GM12878 (cell line): ENCODE data around the gene SPG7. TPM values are rescaled to one million over a fixed set of nuclear protein-coding genes. Genes with fewer than 3 reads are reported as not detected.

Source experiments
- ATAC-seq: fragments of 200-7000 bp; cut with Tn5 transposase; 3 replicates; pipeline ENCODE4 v1.9.1; 2020; ENCODE audit warnings: mild to moderate bottlenecking, moderate library complexity
- BruUV-seq: library from RNA; stranded (reverse); fragments of 400-500 nt; replicated peaks from 2 replicates; lab custom pipeline; 2021; lab: Mats Ljungman, UMichigan
- CTCF ChIA-PET: fragments of 300-600 bp; sonication (Branson Sonifier 250); formaldehyde crosslinking; extraction: SDS; loops from one replicate; lab custom pipeline; 2021; ENCODE audit warnings: inconsistent platforms; lab: Yijun Ruan, JAX
- POLR2A ChIA-PET: fragments of 350-600 bp; formaldehyde crosslinking; extraction: SDS; loops from one replicate; lab custom pipeline; 2021; ENCODE audit warnings: inconsistent platforms; lab: Charles Lee
- RAD21 ChIA-PET: fragments of 300-600 bp; sonication (Branson Sonifier 250); formaldehyde crosslinking; loops from one replicate; lab custom pipeline; 2023; ENCODE audit warnings: antibody characterized with exemption; ENCODE audit not compliant: unreplicated experiment; lab: Charles Lee
- SMC1A ChIA-PET: fragments of 300-600 bp; sonication (Branson Sonifier 250); formaldehyde crosslinking; loops from one replicate; lab custom pipeline; 2023; ENCODE audit not compliant: unreplicated experiment, uncharacterized antibody; lab: Charles Lee
- DNase-seq: peaks from one replicate; pipeline ENCODE4 v3.0.0-alpha.2; 2011; ENCODE audit warnings: low read depth, low spot score
- FAIRE-seq: peaks from 3 replicates; lab custom pipeline; 2011; peaks lifted over from hg19 to GRCh38; lab: Jason Lieb, UNC
- H2AFZ ChIP-seq: 2 replicates; pipeline ENCODE4 v1.6.0; 2011; ENCODE audit warnings: low read depth, low read length, control low read depth; ENCODE audit not compliant: control insufficient read depth
- H3K27ac ChIP-seq: 2 replicates; pipeline ENCODE4 v1.5.1; 2011; ENCODE audit warnings: control low read depth; ENCODE audit not compliant: control insufficient read depth, insufficient read depth
- H3K27me3 ChIP-seq, 2 experiments: replicated peaks in 1 of 2; 2 replicates each; pipeline versions ENCODE4 v1.6.0 to v1.6.1; 2011; ENCODE audit warnings: low read length in 1 of 2; ENCODE audit not compliant: control insufficient read depth in 2 of 2, insufficient read depth in 2 of 2
- H3K36me3 ChIP-seq, 2 experiments: 2 replicates each; pipeline ENCODE4 v1.5.1; 2011; ENCODE audit warnings: low read length in 1 of 2; ENCODE audit not compliant: control insufficient read depth in 2 of 2, insufficient read depth in 2 of 2
- H3K4me1 ChIP-seq: 2 replicates; pipeline ENCODE4 v1.6.1; 2011; ENCODE audit warnings: mild to moderate bottlenecking, low read length, moderate library complexity, mixed read lengths; ENCODE audit not compliant: control insufficient read depth, insufficient read depth
- H3K4me2 ChIP-seq: 2 replicates; pipeline ENCODE4 v1.6.0; 2011; ENCODE audit warnings: control low read depth; ENCODE audit not compliant: control insufficient read depth, insufficient read depth
- H3K4me3 ChIP-seq: fragments of 200-600 bp; sonication (generic); 2 replicates; pipeline ENCODE4 v1.5.1; 2016
- H3K79me2 ChIP-seq: 2 replicates; pipeline ENCODE4 v1.6.0; 2011; ENCODE audit warnings: low read length; ENCODE audit not compliant: control insufficient read depth, insufficient read depth
- H3K9ac ChIP-seq: 2 replicates; pipeline ENCODE4 v1.8.0; 2011; ENCODE audit warnings: low read length, control low read depth, mixed read lengths; ENCODE audit not compliant: control insufficient read depth, insufficient read depth
- H3K9me3 ChIP-seq: replicated peaks from 3 replicates; pipeline ENCODE4 v1.5.1; 2011; ENCODE audit warnings: mild to moderate bottlenecking, low read length; ENCODE audit not compliant: control insufficient read depth, insufficient read depth
- H4K20me1 ChIP-seq: 2 replicates; pipeline ENCODE4 v1.6.0; 2011; ENCODE audit not compliant: control insufficient read depth, insufficient read depth
- EED ChIP-seq: sonication (generic); IDR thresholded peaks from 2 replicates; pipeline ENCODE4 v1.6.1; 2016; ENCODE audit warnings: antibody characterized with exemption, low read depth
- ETV6 ChIP-seq, 2 experiments: fragments of 450-650 bp in 1 of 2; IDR thresholded peaks in 1 of 2; conservative IDR thresholded peaks in 1 of 2; 2 replicates each; pipeline ENCODE4 v1.6.1; 2014; ENCODE audit warnings: antibody characterized with exemption in 1 of 2, borderline replicate concordance in 1 of 2, low read depth in 1 of 2, mild to moderate bottlenecking in 1 of 2, moderate library complexity in 1 of 2
- EZH2 ChIP-seq: IDR thresholded peaks from 2 replicates; pipeline ENCODE4 v1.6.1; 2012; ENCODE audit warnings: low read depth, mild to moderate bottlenecking, control low read depth, inconsistent platforms, low read length, borderline replicate concordance; ENCODE audit not compliant: control insufficient read depth
- HDAC6 ChIP-seq: fragments of 200-600 bp; sonication (generic); IDR thresholded peaks from one replicate; pipeline ENCODE4 v1.8.0; 2017; ENCODE audit warnings: antibody characterized with exemption; ENCODE audit not compliant: unreplicated experiment
- NBN ChIP-seq: fragments of 450-650 bp; IDR thresholded peaks from 2 replicates; pipeline ENCODE4 v1.6.1; 2016
- NR2C2 ChIP-seq: IDR thresholded peaks from 2 replicates; pipeline ENCODE4 v1.6.1; 2011; ENCODE audit warnings: borderline replicate concordance, low read depth; ENCODE audit not compliant: control insufficient read depth, insufficient read length
- POLR2AphosphoS5 ChIP-seq: IDR thresholded peaks from 2 replicates; pipeline ENCODE4 v1.6.1; 2011; ENCODE audit warnings: mild to moderate bottlenecking, low read length, inconsistent platforms
- RCOR1 ChIP-seq: conservative IDR thresholded peaks from 2 replicates; pipeline ENCODE4 v1.6.1; 2012; ENCODE audit warnings: low read depth, low read length, improper control_type of control experiment
- SREBF1 ChIP-seq: IDR thresholded peaks from 2 replicates; pipeline ENCODE4 v1.6.1; 2012; ENCODE audit warnings: mild to moderate bottlenecking, low read length
- SUZ12 ChIP-seq: fragments of 200-600 bp; sonication (generic); IDR thresholded peaks from one replicate; pipeline ENCODE4 v1.6.1; 2018; ENCODE audit warnings: antibody characterized with exemption, mild to moderate bottlenecking; ENCODE audit not compliant: unreplicated experiment
- TARDBP ChIP-seq: IDR thresholded peaks from 2 replicates; pipeline ENCODE4 v1.6.1; 2016; ENCODE audit warnings: borderline replicate concordance
- ZZZ3 ChIP-seq: IDR thresholded peaks from 2 replicates; pipeline ENCODE4 v1.6.1; 2011; ENCODE audit warnings: low read depth; ENCODE audit not compliant: control insufficient read depth, insufficient read length
- WGBS: methylation state at CpG from one replicate; pipeline ENCODE4 v1.1.6; 2016; ENCODE audit warnings: low lambda C conversion rate; ENCODE audit not compliant: insufficient replicate concordance, insufficient coverage; ENCODE audit errors: missing lambda C conversion rate; 5-methylcytosine and 5-hydroxymethylcytosine counted together
- in situ Hi-C: fragments of 300-500 bp; cut with MboI; formaldehyde crosslinking; loops from 9 replicates; pipeline ENCODE4 v1.14.3; 2018; ENCODE audit warnings: mixed read lengths
- intact Hi-C: fragments of 100-400 bp; cut with micrococcal nuclease; formaldehyde crosslinking; loops from one replicate; pipeline ENCODE4 v1.14.2; 2022; ENCODE audit not compliant: unreplicated experiment
- polyA plus RNA-seq, 11 experiments: library from polyadenylated mRNA; depleted of rRNA in 4 of 11; unstranded in 6 of 11; stranded (reverse) in 5 of 11; fragments of >200 nt; fragmentation: Nextera tagmentation in 4 of 11; fragmentation: Illumina TruSeq in 1 of 11; extraction: Ambion mirVana in 4 of 11; extraction: Trizol in 1 of 11; gene quantifications; 1 replicate in 1 of 11; 2 replicates in 10 of 11; pipeline versions ENCODE4 v1.2.1 to v1.2.3, GENCODE V29; 2011 to 2016; ENCODE audit warnings: inconsistent platforms in 2 of 11, missing spikeins in 2 of 11, low read depth in 1 of 11
- total RNA-seq, 4 experiments: library from RNA; depleted of rRNA in 3 of 4; stranded (reverse); fragments of >200 nt in 3 of 4; fragmentation: Illumina TruSeq in 1 of 4; extraction: Trizol in 1 of 4; gene quantifications; 2 replicates each; pipeline versions ENCODE4 v1.2.1 to v1.2.3, GENCODE V29; 2013 to 2021
- TF ChIP-seq, protein P1 (sequence below): fragments of 450-650 bp; IDR thresholded peaks from 2 replicates; pipeline ENCODE4 v1.6.1; 2014; ENCODE audit warnings: mild to moderate bottlenecking
- TF ChIP-seq, protein P2 (sequence below): IDR thresholded peaks from 2 replicates; pipeline ENCODE4 v1.6.1; 2012; ENCODE audit warnings: low read length, inconsistent platforms

The SPG7 gene
- total and polyA plus RNA-seq, 10 of the 15 experiments (the other 5 are each of a cell fraction or from before 2014, with no cell fraction given), result 5.9 to 75.9 (median 52.5) TPM

DNA sequence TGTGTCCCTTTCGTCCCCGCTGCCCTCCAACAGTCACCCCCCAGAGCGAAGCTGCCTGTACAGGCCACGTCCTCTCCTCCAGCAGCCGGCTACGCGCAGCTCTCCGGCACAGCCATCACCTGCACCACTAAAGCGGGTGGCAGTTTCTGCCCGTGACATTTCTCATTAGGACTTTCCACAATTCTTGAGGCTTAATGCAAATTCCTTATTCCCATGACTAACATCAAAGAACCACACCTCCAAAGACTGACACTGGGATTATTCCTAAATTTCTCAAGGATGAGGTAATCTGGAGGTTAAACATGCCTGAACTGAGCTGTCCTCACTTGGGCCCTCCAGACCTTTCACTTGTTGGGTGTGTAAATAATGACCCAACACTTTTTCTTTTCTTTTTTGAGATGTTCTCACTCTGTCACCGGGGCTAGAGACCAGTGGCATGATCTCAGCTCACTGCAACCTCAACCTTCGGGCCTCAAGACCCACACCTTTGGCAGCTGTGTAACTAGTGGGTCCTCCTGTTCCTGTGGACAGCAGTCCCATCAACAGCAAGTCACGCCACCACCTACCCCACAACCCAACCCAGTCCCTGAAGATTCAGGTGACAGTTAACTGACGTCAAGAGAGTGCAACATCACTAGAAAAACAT is 29.5 kb upstream of the SPG7 start (continued):
- 0 out of 2 replicates have a peak, but pooled peaks have one; percentile 49 for TF ChIP-seq POLR2AphosphoS5

DNA sequence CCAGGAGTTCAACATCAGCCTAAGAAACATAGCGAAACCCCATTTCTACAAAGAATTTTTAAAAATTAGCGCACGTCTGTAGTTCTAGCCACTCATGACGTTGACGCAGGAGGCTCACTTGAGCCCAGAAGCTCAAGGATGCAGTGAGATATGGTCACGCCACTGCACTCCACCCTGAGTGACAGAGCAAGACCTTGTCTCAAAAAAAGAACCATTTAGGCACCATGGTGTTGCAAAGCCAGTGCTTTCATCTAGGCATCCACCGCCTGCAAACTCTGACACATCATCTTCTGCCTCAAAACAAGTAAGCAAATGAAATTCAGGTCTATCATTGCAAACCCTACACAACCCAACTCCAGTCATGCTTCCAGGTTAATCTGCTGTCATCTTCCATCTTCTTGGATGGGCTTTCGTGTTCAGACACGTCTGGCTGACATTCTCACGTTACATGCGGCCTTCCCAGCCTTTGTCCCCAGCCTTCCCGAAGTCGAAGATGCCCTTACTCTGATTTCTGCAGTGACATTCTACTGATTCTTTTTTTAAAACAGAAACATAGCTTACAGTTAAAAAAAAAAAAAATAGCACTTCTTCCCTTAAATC is 26.7 kb upstream of the SPG7 start:
- WGBS, result 97% methylated on average over 13 of the region's 13 CpGs
- DNase-seq (no peak), FAIRE-seq (no peak), ATAC-seq (no peak)
- H3K4me1 ChIP-seq, result peaks cover 76% of the 10 kb centered on the region
- H3K4me2 ChIP-seq, result peak overlapping the region; percentile 21; the same call in 1 of the 2 replicates
- H2AFZ ChIP-seq, result no peak overlapping the region
- H3K27ac ChIP-seq, result no peak overlapping the region
- RAD21 ChIA-PET, result no interaction called here
- H4K20me1 ChIP-seq, result peaks cover 24% of the 10 kb centered on the region
- intact Hi-C loops (no loop called here), in situ Hi-C loops (no loop called here)
- POLR2A ChIA-PET, result interaction anchor here (0.6 to 1.0 kb wide), 4 partner anchors 9 to 141 kb away, joined by 3 read pairs; no protein-coding TSS in a partner anchor
- no peaks in the 10 kb centered on the region for H3K9me3 ChIP-seq
- H3K4me3 ChIP-seq, result no peak overlapping the region
- no peaks in the 10 kb centered on the region for H3K27me3 ChIP-seq
- H3K9ac ChIP-seq, result no peak overlapping the region
- SMC1A ChIA-PET, result no interaction called here
- no TSS peak for BruUV-seq
- H3K79me2 ChIP-seq, result peaks cover 96% of the 10 kb centered on the region
- CTCF ChIA-PET, result no interaction called here
- TF ChIP-seq NR2C2, result no peak
- TF ChIP-seq, protein P1, sequence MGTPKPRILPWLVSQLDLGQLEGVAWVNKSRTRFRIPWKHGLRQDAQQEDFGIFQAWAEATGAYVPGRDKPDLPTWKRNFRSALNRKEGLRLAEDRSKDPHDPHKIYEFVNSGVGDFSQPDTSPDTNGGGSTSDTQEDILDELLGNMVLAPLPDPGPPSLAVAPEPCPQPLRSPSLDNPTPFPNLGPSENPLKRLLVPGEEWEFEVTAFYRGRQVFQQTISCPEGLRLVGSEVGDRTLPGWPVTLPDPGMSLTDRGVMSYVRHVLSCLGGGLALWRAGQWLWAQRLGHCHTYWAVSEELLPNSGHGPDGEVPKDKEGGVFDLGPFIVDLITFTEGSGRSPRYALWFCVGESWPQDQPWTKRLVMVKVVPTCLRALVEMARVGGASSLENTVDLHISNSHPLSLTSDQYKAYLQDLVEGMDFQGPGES, result no peak
- no peak for TF ChIP-seq EZH2
- no peak for TF ChIP-seq TARDBP
- no peak for TF ChIP-seq RCOR1
- no peak for TF ChIP-seq EED
- TF ChIP-seq ETV6 (conservative IDR thresholded peaks at IDR 0.05 in 1 of 2, IDR thresholded peaks at IDR 0.05 in 1 of 2; ENCODE audit: borderline replicate concordance in 1 of 2, low read depth in 1 of 2), result no peak
- TF ChIP-seq ZZZ3, result no peak
- TF ChIP-seq SREBF1, result no peak
- TF ChIP-seq, protein P2, sequence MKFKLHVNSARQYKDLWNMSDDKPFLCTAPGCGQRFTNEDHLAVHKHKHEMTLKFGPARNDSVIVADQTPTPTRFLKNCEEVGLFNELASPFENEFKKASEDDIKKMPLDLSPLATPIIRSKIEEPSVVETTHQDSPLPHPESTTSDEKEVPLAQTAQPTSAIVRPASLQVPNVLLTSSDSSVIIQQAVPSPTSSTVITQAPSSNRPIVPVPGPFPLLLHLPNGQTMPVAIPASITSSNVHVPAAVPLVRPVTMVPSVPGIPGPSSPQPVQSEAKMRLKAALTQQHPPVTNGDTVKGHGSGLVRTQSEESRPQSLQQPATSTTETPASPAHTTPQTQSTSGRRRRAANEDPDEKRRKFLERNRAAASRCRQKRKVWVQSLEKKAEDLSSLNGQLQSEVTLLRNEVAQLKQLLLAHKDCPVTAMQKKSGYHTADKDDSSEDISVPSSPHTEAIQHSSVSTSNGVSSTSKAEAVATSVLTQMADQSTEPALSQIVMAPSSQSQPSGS, result no peak
- TF ChIP-seq HDAC6, result no peak
- no peak for TF ChIP-seq NBN
- no peak for TF ChIP-seq SUZ12
- peaks cover 3 to 6% of the 10 kb centered on the region in 2 experiments; a peak in 3 of 4 replicates for H3K36me3 ChIP-seq
